Ascending aorta (tissue), 2 donors: ENCODE results near the gene ADNP2. TPM values are rescaled to one million over a fixed set of nuclear protein-coding genes. Genes with fewer than 3 reads are reported as not detected.

Experiments
- DNase-seq, 2 donors: peaks; one replicate each; pipeline ENCODE4 v3.0.0-alpha.2; 2019; ENCODE audit warnings: low spot score in 2 of 2
- H3K27ac ChIP-seq, 2 donors: fragments of 200-600 bp; sonication (generic); one replicate each; pipeline ENCODE4 v1.5.1; 2016 to 2017; ENCODE audit warnings: mild to moderate bottlenecking in 1 of 2
- H3K27me3 ChIP-seq: fragments of 200-600 bp; sonication (generic); one replicate; pipeline ENCODE4 v1.5.1; 2017
- H3K36me3 ChIP-seq, 2 donors: fragments of 200-600 bp; sonication (generic); one replicate each; pipeline ENCODE4 v1.5.1; 2016
- H3K4me1 ChIP-seq, 2 donors: fragments of 200-600 bp; sonication (generic); one replicate each; pipeline ENCODE4 v1.5.1; 2016 to 2017; ENCODE audit warnings: mild to moderate bottlenecking in 1 of 2
- H3K4me3 ChIP-seq, 2 donors: fragments of 200-600 bp; sonication (generic); one replicate each; pipeline ENCODE4 v1.5.1; 2016 to 2017; ENCODE audit warnings: mild to moderate bottlenecking in 1 of 2
- H3K9me3 ChIP-seq, 2 donors: fragments of 200-600 bp; sonication (generic); one replicate each; pipeline ENCODE4 v1.5.1; 2016
- intact Hi-C: fragments of 100-400 bp; cut with DNase I; formaldehyde crosslinking; loops from one replicate; pipeline ENCODE4 v1.15.1; 2023
- total RNA-seq: library from RNA; depleted of rRNA; stranded (reverse); fragments of >200 nt; gene quantifications from one replicate; pipeline ENCODE4 v1.1.0, GENCODE V29; 2016
- TF ChIP-seq, protein P1 (sequence below), 3 experiments: fragments of 200-600 bp in 2 of 3; fragments of 450-650 bp in 1 of 3; sonication (generic) in 2 of 3; IDR thresholded peaks; one replicate each; pipeline ENCODE4 v1.5.1; 2016 to 2019; ENCODE audit warnings: antibody characterized with exemption in 3 of 3, mild to moderate bottlenecking in 1 of 3, moderate library complexity in 1 of 3

ADNP2 gene
- total RNA-seq, 1 donor from 2014 or later: 6.8 TPM

GRCh38 chr18:80115035-80115434 is 6.0 kb downstream of the ADNP2 start:
- Histone ChIP-seq H3K4me1 (peaks cover 0 to 11% of the 10 kb centered on the region in 2 donors), H3K9me3 (no peaks in the 10 kb centered on the region), H3K4me3 (no peak overlapping the region), H3K36me3 (peaks cover 8 to 26% of the 10 kb centered on the region in 2 donors), H3K27me3 (no peaks in the 10 kb centered on the region), H3K27ac (no peak overlapping the region)
- TF ChIP-seq, protein P1, sequence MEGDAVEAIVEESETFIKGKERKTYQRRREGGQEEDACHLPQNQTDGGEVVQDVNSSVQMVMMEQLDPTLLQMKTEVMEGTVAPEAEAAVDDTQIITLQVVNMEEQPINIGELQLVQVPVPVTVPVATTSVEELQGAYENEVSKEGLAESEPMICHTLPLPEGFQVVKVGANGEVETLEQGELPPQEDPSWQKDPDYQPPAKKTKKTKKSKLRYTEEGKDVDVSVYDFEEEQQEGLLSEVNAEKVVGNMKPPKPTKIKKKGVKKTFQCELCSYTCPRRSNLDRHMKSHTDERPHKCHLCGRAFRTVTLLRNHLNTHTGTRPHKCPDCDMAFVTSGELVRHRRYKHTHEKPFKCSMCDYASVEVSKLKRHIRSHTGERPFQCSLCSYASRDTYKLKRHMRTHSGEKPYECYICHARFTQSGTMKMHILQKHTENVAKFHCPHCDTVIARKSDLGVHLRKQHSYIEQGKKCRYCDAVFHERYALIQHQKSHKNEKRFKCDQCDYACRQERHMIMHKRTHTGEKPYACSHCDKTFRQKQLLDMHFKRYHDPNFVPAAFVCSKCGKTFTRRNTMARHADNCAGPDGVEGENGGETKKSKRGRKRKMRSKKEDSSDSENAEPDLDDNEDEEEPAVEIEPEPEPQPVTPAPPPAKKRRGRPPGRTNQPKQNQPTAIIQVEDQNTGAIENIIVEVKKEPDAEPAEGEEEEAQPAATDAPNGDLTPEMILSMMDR (IDR thresholded peaks at IDR 0.05): no peak
- intact Hi-C loops: no loop called here
- DNase-seq: no peak

- TF ChIP-seq, protein P1 (IDR thresholded peaks at IDR 0.05): no peak
- H3K4me3 ChIP-seq: no peak overlapping the region
- no peaks in the 10 kb centered on the region for H3K27me3 ChIP-seq
- H3K4me1 ChIP-seq: no peaks in the 10 kb centered on the region
- no peak overlapping the region for H3K27ac ChIP-seq
- no peaks in the 10 kb centered on the region for H3K9me3 ChIP-seq
- peaks cover 8 to 26% of the 10 kb centered on the region in 2 donors for H3K36me3 ChIP-seq
- intact Hi-C loops: no loop called here
- no peak for DNase-seq
Observed at GRCh38 chr18:80119111-80119510, 10.0 kb downstream of the ADNP2 start.

DNA sequence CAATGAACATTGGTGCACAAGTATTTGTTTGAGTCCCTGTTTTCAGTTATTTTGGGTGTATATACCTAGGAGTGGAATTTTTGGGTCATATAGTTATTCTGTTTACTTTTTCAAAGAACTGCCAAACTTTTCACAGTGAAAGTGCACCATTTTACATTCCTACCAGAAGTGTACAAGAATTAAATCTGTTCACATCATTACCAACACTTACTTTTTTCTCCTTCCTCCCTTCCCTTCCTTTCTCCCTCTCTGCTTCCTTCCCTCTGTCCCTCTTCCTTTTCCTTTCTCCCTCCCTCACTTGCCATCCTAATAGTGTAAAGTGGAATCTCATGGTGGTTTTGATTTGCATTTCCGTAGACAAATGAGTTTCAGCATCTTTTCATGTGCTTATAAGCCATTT is 11.9 kb downstream of the ADNP2 start:
- intact Hi-C loops: no loop called here
- TF ChIP-seq, protein P1 (IDR thresholded peaks at IDR 0.05): no peak
- Histone ChIP-seq H3K36me3 (peaks cover 8 to 26% of the 10 kb centered on the region in 2 donors), H3K4me1 (no peaks in the 10 kb centered on the region), H3K27ac (no peak overlapping the region), H3K27me3 (no peaks in the 10 kb centered on the region), H3K4me3 (no peak overlapping the region), H3K9me3 (no peaks in the 10 kb centered on the region)
- DNase-seq: no peak

DNA sequence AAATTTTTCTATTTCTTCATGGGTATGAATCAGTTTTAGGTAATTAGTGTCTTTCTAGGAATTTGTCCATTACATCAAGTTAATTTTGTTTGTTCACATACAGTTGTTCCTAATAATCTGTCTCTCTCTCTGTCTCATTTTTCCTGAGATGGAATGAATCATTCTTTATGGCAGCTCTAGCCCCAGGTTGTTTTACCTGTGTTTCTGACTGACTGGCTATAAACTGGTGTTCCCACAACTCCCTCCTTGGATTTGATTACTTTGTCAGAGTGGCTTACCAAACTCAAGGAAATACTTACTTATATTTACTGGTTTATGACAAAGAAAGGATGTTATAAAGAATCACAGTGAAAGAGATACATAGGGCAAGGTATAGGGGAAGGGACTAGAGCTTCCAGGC is 15.1 kb downstream of the ADNP2 start:
- H3K27me3 ChIP-seq: no peaks in the 10 kb centered on the region
- no peaks in the 10 kb centered on the region for H3K4me1 ChIP-seq
- H3K27ac ChIP-seq: no peak overlapping the region
- DNase-seq: no peak
- H3K9me3 ChIP-seq: no peaks in the 10 kb centered on the region
- intact Hi-C loops: no loop called here
- TF ChIP-seq, protein P1 (IDR thresholded peaks at IDR 0.05): no peak
- peaks cover 4 to 10% of the 10 kb centered on the region in 2 donors for H3K36me3 ChIP-seq
- H3K4me3 ChIP-seq: no peak overlapping the region

DNA sequence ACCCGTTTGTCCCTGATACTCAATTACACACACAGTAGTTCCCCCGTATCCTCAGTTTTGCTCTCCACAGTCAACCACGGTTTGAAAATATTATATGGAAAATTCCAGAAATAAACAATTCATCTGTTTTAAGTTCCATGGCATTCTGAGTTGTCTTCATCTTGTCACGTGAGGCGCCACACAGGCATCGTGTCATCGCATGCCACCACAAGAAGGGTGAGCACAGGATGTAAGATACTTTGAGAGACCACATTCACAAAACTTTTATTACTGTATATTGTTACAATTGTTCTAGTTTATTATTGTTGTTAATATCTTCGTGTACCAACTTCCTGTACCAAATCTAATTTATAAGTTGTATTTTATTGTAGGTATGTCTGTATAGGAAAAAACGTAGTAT is 17.7 kb downstream of the ADNP2 start:
- TF ChIP-seq, protein P1 (IDR thresholded peaks at IDR 0.05): no peak
- H3K27ac ChIP-seq: no peak overlapping the region
- no peaks in the 10 kb centered on the region for H3K36me3 ChIP-seq
- DNase-seq: no peak
- no peaks in the 10 kb centered on the region for H3K9me3 ChIP-seq
- H3K4me1 ChIP-seq: no peaks in the 10 kb centered on the region
- H3K27me3 ChIP-seq: no peaks in the 10 kb centered on the region
- no peak overlapping the region for H3K4me3 ChIP-seq
- intact Hi-C loops: no loop called here

- Histone ChIP-seq H3K36me3 (no peaks in the 10 kb centered on the region), H3K27ac (no peak overlapping the region), H3K4me3 (no peak overlapping the region), H3K4me1 (no peaks in the 10 kb centered on the region), H3K27me3 (no peaks in the 10 kb centered on the region), H3K9me3 (no peaks in the 10 kb centered on the region)
- TF ChIP-seq, protein P1 (IDR thresholded peaks at IDR 0.05): no peak
- intact Hi-C loops: no loop called here
- no peak for DNase-seq
Observed at GRCh38 chr18:80127635-80128034, 18.6 kb downstream of the ADNP2 start.
